HepG2 (cell line): ENCODE measurements around the gene UBE2O. TPM values are rescaled to one million over a fixed set of nuclear protein-coding genes. Genes with fewer than 3 reads are reported as not detected.

ENCODE experiments used
- ARNTL ChIP-seq: sonication (generic); formaldehyde crosslinking; IDR thresholded peaks from 2 replicates; pipeline ENCODE4 v1.4.0; 2020; ENCODE audit warnings: mild to moderate bottlenecking, missing genetic modification reagents
- CBX5 ChIP-seq: sonication (generic); formaldehyde crosslinking; IDR thresholded peaks from 2 replicates; pipeline ENCODE4 v1.4.0; 2020; ENCODE audit warnings: missing genetic modification reagents, borderline replicate concordance
- EHMT2 ChIP-seq: fragments of 200-600 bp; sonication (generic); IDR thresholded peaks from 2 replicates; pipeline ENCODE4 v1.7.0; 2017; ENCODE audit warnings: antibody characterized with exemption, low read depth, low read length, borderline replicate concordance
- GLI4 ChIP-seq: sonication (generic); formaldehyde crosslinking; IDR thresholded peaks from 2 replicates; pipeline ENCODE4 v1.5.1; 2020; ENCODE audit warnings: missing genetic modification reagents, mild to moderate bottlenecking, moderate library complexity, borderline replicate concordance
- HOXA7 ChIP-seq: sonication (generic); formaldehyde crosslinking; IDR thresholded peaks from 2 replicates; pipeline ENCODE4 v1.8.1; 2022; ENCODE audit warnings: mild to moderate bottlenecking, missing genetic modification reagents, moderate library complexity
- NFKBIZ ChIP-seq: IDR thresholded peaks from 2 replicates; pipeline ENCODE4 v1.6.1; 2018; ENCODE audit warnings: missing genetic modification reagents, missing compliant biosample characterization
- REXO4 ChIP-seq: sonication (generic); formaldehyde crosslinking; IDR thresholded peaks from 2 replicates; pipeline ENCODE4 v1.8.0; 2022; ENCODE audit warnings: missing genetic modification reagents, mild to moderate bottlenecking, borderline replicate concordance
- RNF219 ChIP-seq: sonication (generic); formaldehyde crosslinking; IDR thresholded peaks from 2 replicates; pipeline ENCODE4 v1.5.0; 2020; ENCODE audit warnings: mild to moderate bottlenecking, missing genetic modification reagents
- SIX1 ChIP-seq: sonication (generic); formaldehyde crosslinking; IDR thresholded peaks from 2 replicates; pipeline ENCODE4 v1.4.0; 2020; ENCODE audit warnings: missing genetic modification reagents, borderline replicate concordance
- SMARCC2 ChIP-seq: fragments of 450-650 bp; IDR thresholded peaks from 2 replicates; pipeline ENCODE4 v1.6.1; 2017; ENCODE audit warnings: antibody characterized with exemption, mild to moderate bottlenecking
- SNAPC2 ChIP-seq: sonication (generic); formaldehyde crosslinking; IDR thresholded peaks from 2 replicates; pipeline ENCODE4 v1.8.1; 2022; ENCODE audit warnings: mild to moderate bottlenecking, missing genetic modification reagents
- SP1 ChIP-seq, 2 experiments: fragments of 450-650 bp in 1 of 2; sonication (generic) in 1 of 2; formaldehyde crosslinking in 1 of 2; IDR thresholded peaks; 2 replicates each; pipeline versions ENCODE4 v1.4.0 to v1.6.1; 2016 to 2020; ENCODE audit warnings: missing genetic modification reagents in 1 of 2
- TEAD2 ChIP-seq: sonication (generic); formaldehyde crosslinking; IDR thresholded peaks from 2 replicates; pipeline ENCODE4 v1.9.0; 2021; ENCODE audit warnings: missing genetic modification reagents
- TGIF2 ChIP-seq: IDR thresholded peaks from 2 replicates; pipeline ENCODE4 v1.6.1; 2016; ENCODE audit warnings: control low read depth, missing compliant biosample characterization
- ZBTB8A ChIP-seq: sonication (generic); formaldehyde crosslinking; IDR thresholded peaks from 2 replicates; pipeline ENCODE4 v1.4.0; 2020; ENCODE audit warnings: mild to moderate bottlenecking, low read depth, missing genetic modification reagents, borderline replicate concordance
- ZFP82 ChIP-seq: sonication (generic); formaldehyde crosslinking; IDR thresholded peaks from 2 replicates; pipeline ENCODE4 v1.5.1; 2020; ENCODE audit warnings: mild to moderate bottlenecking, missing genetic modification reagents, borderline replicate concordance
- ZNF138 ChIP-seq: sonication (generic); formaldehyde crosslinking; IDR thresholded peaks from 2 replicates; pipeline ENCODE4 v1.5.0; 2020; ENCODE audit warnings: mild to moderate bottlenecking, low read depth, missing genetic modification reagents
- ZNF256 ChIP-seq: sonication (generic); formaldehyde crosslinking; conservative IDR thresholded peaks from 2 replicates; pipeline ENCODE4 v1.4.0; 2020; ENCODE audit warnings: missing genetic modification reagents
- ZNF331 ChIP-seq: sonication (generic); formaldehyde crosslinking; IDR thresholded peaks from 2 replicates; pipeline ENCODE4 v1.4.0; 2020; ENCODE audit warnings: missing genetic modification reagents
- ZNF33A ChIP-seq: sonication (generic); formaldehyde crosslinking; IDR thresholded peaks from 2 replicates; pipeline ENCODE4 v1.5.1; 2020; ENCODE audit warnings: missing genetic modification reagents, mild to moderate bottlenecking, moderate library complexity, borderline replicate concordance
- ZNF382 ChIP-seq: sonication (generic); formaldehyde crosslinking; IDR thresholded peaks from 2 replicates; pipeline ENCODE4 v1.5.0; 2020; ENCODE audit warnings: missing genetic modification reagents, mild to moderate bottlenecking, borderline replicate concordance
- ZNF460 ChIP-seq: sonication (generic); formaldehyde crosslinking; IDR thresholded peaks from 2 replicates; pipeline ENCODE4 v1.5.1; 2020; ENCODE audit warnings: missing genetic modification reagents, mild to moderate bottlenecking, borderline replicate concordance
- ZNF614 ChIP-seq: IDR thresholded peaks from 2 replicates; pipeline ENCODE4 v1.6.1; 2018; ENCODE audit warnings: missing biosample characterization, missing genetic modification reagents, inconsistent platforms, borderline replicate concordance
- ZNF615 ChIP-seq: sonication (generic); formaldehyde crosslinking; IDR thresholded peaks from 2 replicates; pipeline ENCODE4 v1.5.0; 2020; ENCODE audit warnings: mild to moderate bottlenecking, missing genetic modification reagents, borderline replicate concordance
- ZNF737 ChIP-seq: sonication (generic); formaldehyde crosslinking; IDR thresholded peaks from 2 replicates; pipeline ENCODE4 v1.5.0; 2020; ENCODE audit warnings: missing genetic modification reagents, mild to moderate bottlenecking, borderline replicate concordance
- ZNF782 ChIP-seq: sonication (generic); formaldehyde crosslinking; IDR thresholded peaks from 2 replicates; pipeline ENCODE4 v1.4.0; 2020; ENCODE audit warnings: missing genetic modification reagents, mild to moderate bottlenecking, borderline replicate concordance
- polyA plus RNA-seq, 8 experiments: library from polyadenylated mRNA; depleted of rRNA in 3 of 8; stranded (reverse) in 7 of 8; unstranded in 1 of 8; fragments of >200 nt; fragmentation: Illumina TruSeq in 4 of 8; extraction: Trizol in 4 of 8; gene quantifications; 2 replicates each; pipeline versions ENCODE4 v1.2.1 to v1.2.3, GENCODE V29; 2011 to 2016; ENCODE audit warnings: low read depth in 4 of 8, missing spikeins in 1 of 8, mixed read lengths in 1 of 8; ENCODE audit not compliant: insufficient read depth in 1 of 8
- total RNA-seq, 5 experiments: library from RNA; depleted of rRNA; stranded (reverse); fragments of >200 nt; fragmentation: Illumina TruSeq; extraction: Trizol; gene quantifications; 2 replicates each; pipeline ENCODE4 v1.2.3, GENCODE V29; 2016; ENCODE audit warnings: low read depth in 1 of 5
- TF ChIP-seq, protein P1 (sequence below): sonication (generic); formaldehyde crosslinking; IDR thresholded peaks from 2 replicates; pipeline ENCODE4 v1.5.1; 2020; ENCODE audit warnings: mild to moderate bottlenecking, missing genetic modification reagents, borderline replicate concordance

The UBE2O gene
- total and polyA plus RNA-seq, 2 of the 13 experiments (the other 11 are each of a cell fraction or from before 2014, with no cell fraction given): 21.5 to 23.5 TPM

GRCh38 chr17:76497979-76498875 lies 45.3 kb upstream of the UBE2O start (continued):
- no peak for TF ChIP-seq TEAD2
- TF ChIP-seq SNAPC2 (CRISPR knock-in tag): no peak
- peak; percentile 53; the same call in 1 of the 2 replicates for TF ChIP-seq ZBTB8A (CRISPR knock-in tag)
- TF ChIP-seq TGIF2 (CRISPR knock-in tag): peak; percentile 84
- no peak for TF ChIP-seq SP1 (IDR thresholded peaks at IDR 0.05)
- 0 out of 2 replicates have a peak, but pooled peaks have one; percentile 26 for TF ChIP-seq SP1 (CRISPR knock-in tag; IDR thresholded peaks at IDR 0.05)
- TF ChIP-seq ZNF33A (CRISPR knock-in tag): no peak
- no peak for TF ChIP-seq SIX1
- 0 out of 2 replicates have a peak, but pooled peaks have one; percentile 31 for TF ChIP-seq ZFP82
- TF ChIP-seq ZNF614: peak; percentile 58; the same call in 1 of the 2 replicates
- TF ChIP-seq ZNF737 (CRISPR knock-in tag): no peak; the same call in 1 of the 2 replicates
- no peak for TF ChIP-seq ZNF256 (CRISPR knock-in tag)
- peak; percentile 42; the same call in 1 of the 2 replicates for TF ChIP-seq CBX5 (CRISPR knock-in tag)
- no peak for TF ChIP-seq ZNF382 (CRISPR knock-in tag)
- no peak for TF ChIP-seq EHMT2
- no peak for TF ChIP-seq ZNF138 (CRISPR knock-in tag)
- no peak for TF ChIP-seq HOXA7 (CRISPR knock-in tag)
- TF ChIP-seq NFKBIZ (CRISPR knock-in tag): peak; percentile 35; the same call in 1 of the 2 replicates
- peak; percentile 87 for TF ChIP-seq ZNF782
- TF ChIP-seq RNF219 (CRISPR knock-in tag): no peak
- TF ChIP-seq ZNF331: peak; percentile 79; the same call in 1 of the 2 replicates
- no peak for TF ChIP-seq ZNF460 (CRISPR knock-in tag)
- TF ChIP-seq ZNF615 (CRISPR knock-in tag): 0 out of 2 replicates have a peak, but pooled peaks have one; percentile 21
- TF ChIP-seq, protein P1, sequence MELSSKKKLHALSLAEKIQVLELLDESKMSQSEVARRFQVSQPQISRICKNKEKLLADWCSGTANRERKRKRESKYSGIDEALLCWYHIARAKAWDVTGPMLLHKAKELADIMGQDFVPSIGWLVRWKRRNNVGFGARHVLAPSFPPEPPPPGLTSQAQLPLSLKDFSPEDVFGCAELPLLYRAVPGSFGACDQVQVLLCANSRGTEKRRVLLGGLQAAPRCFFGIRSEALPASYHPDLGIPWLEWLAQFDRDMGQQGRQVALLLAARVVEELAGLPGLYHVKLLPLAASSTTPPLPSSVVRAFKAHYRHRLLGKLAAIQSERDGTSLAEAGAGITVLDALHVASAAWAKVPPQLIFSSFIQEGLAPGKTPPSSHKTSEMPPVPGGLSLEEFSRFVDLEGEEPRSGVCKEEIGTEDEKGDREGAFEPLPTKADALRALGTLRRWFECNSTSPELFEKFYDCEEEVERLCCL (CRISPR knock-in tag): no peak
- no peak for TF ChIP-seq ARNTL (CRISPR knock-in tag)
- no peak for TF ChIP-seq REXO4 (CRISPR knock-in tag)
- TF ChIP-seq GLI4 (CRISPR knock-in tag): peak; percentile 89; the same call in 1 of the 2 replicates
- TF ChIP-seq SMARCC2: no peak
